WERI-Rb-1 (cell line): ENCODE data around the gene RAB43.
A peak's percentile ranks its signal among the peaks of the same experiment; 100 is the strongest.
"Not testable (repeated sequence)": the region's sequence is repeated elsewhere in the genome, so short reads cannot be mapped to it uniquely, and the experiment has no call there.

Experiments
- DNase-seq: peaks from one replicate; pipeline ENCODE4 v3.0.0-alpha.2; 2020
- H3K27ac ChIP-seq: fragments of 250-450 bp; sonication (Bioruptor Pico); 2 replicates; pipeline ENCODE4 v1.5.1; 2020; ENCODE audit warnings: mild to moderate bottlenecking, moderate library complexity
- H3K27me3 ChIP-seq: fragments of 250-450 bp; sonication (Bioruptor Pico); 2 replicates; pipeline ENCODE4 v1.5.1; 2021; ENCODE audit warnings: mild to moderate bottlenecking, low read depth, moderate library complexity; ENCODE audit not compliant: insufficient read depth, severe bottlenecking
- H3K36me3 ChIP-seq: fragments of 250-450 bp; sonication (Bioruptor Pico); 2 replicates; pipeline ENCODE4 v1.5.1; 2020; ENCODE audit warnings: mild to moderate bottlenecking, moderate library complexity
- H3K4me3 ChIP-seq: 2 replicates; pipeline ENCODE4 v1.5.1; 2011; ENCODE audit warnings: low read depth, mild to moderate bottlenecking, control low read depth, low read length
- H3K9me3 ChIP-seq: fragments of 250-450 bp; sonication (Bioruptor Pico); 2 replicates; pipeline ENCODE4 v1.5.1; 2021; ENCODE audit warnings: mild to moderate bottlenecking, moderate library complexity; ENCODE audit not compliant: severe bottlenecking
- CTCF ChIP-seq: IDR thresholded peaks from 2 replicates; pipeline ENCODE4 v1.5.1; 2011; ENCODE audit warnings: low read depth, mild to moderate bottlenecking, control low read depth, inconsistent platforms, low read length

The RAB43 gene

GRCh38 chr3:129117134-129117533 lies 4.5 kb downstream of the RAB43 start:
- no peak for TF ChIP-seq CTCF
- Histone ChIP-seq H3K27ac (no peak overlapping the region), H3K9me3 (no peaks in the 10 kb centered on the region), H3K36me3 (no peaks in the 10 kb centered on the region), H3K27me3 (no peaks in the 10 kb centered on the region), H3K4me3 (no peak overlapping the region)
- no peak for DNase-seq

GRCh38 chr3:129116482-129116946 lies 5.1 kb downstream of the RAB43 start:
- no peak for DNase-seq
- H3K27ac ChIP-seq: 0 out of 2 replicates have a peak overlapping the region, but pooled peaks have one; percentile 19
- H3K4me3 ChIP-seq: no peak overlapping the region
- H3K36me3 ChIP-seq: no peaks in the 10 kb centered on the region
- TF ChIP-seq CTCF: no peak
- H3K27me3 ChIP-seq: no peaks in the 10 kb centered on the region
- H3K9me3 ChIP-seq: no peaks in the 10 kb centered on the region

- Histone ChIP-seq H3K9me3 (no peaks in the 10 kb centered on the region), H3K36me3 (no peaks in the 10 kb centered on the region), H3K27ac (no peak overlapping the region), H3K27me3 (no peaks in the 10 kb centered on the region), H3K4me3 (no peak overlapping the region)
- no peak for DNase-seq
- no peak for TF ChIP-seq CTCF
Observed at GRCh38 chr3:129114455-129114854, 7.1 kb downstream of the RAB43 start.

- TF ChIP-seq CTCF: no peak
- Histone ChIP-seq H3K27me3 (no peaks in the 10 kb centered on the region), H3K36me3 (no peaks in the 10 kb centered on the region), H3K9me3 (no peaks in the 10 kb centered on the region), H3K4me3 (no peak overlapping the region), H3K27ac (no peak overlapping the region)
- no peak for DNase-seq
Observed at GRCh38 chr3:129112308-129113052, 9.1 kb downstream of the RAB43 start.

- DNase-seq, H3K27me3 ChIP-seq, H3K9me3 ChIP-seq, H3K36me3 ChIP-seq, H3K27ac ChIP-seq, H3K4me3 ChIP-seq: not testable (repeated sequence)
Observed at GRCh38 chr3:129111076-129111780, 10.4 kb downstream of the RAB43 start.

GRCh38 chr3:129107793-129108192 lies 13.8 kb downstream of the RAB43 start:
- DNase-seq: no peak
- H3K9me3 ChIP-seq: no peaks in the 10 kb centered on the region
- no peak for TF ChIP-seq CTCF
- H3K36me3 ChIP-seq: no peaks in the 10 kb centered on the region
- no peaks in the 10 kb centered on the region for H3K27me3 ChIP-seq
- H3K4me3 ChIP-seq: no peak overlapping the region
- H3K27ac ChIP-seq: no peak overlapping the region
